ENCODE measurements around the gene RNPEP. TPM values are rescaled to one million over a fixed set of nuclear protein-coding genes. Genes with fewer than 3 reads are reported as not detected.
A peak's percentile ranks its signal among the peaks of the same experiment; 100 is the strongest.
"Not testable (repeated sequence)": the region's sequence is repeated elsewhere in the genome, so short reads cannot be mapped to it uniquely, and the experiment has no call there.

RNPEP gene
- polyA plus RNA-seq, 1 experiment: 89.0 TPM

DNA sequence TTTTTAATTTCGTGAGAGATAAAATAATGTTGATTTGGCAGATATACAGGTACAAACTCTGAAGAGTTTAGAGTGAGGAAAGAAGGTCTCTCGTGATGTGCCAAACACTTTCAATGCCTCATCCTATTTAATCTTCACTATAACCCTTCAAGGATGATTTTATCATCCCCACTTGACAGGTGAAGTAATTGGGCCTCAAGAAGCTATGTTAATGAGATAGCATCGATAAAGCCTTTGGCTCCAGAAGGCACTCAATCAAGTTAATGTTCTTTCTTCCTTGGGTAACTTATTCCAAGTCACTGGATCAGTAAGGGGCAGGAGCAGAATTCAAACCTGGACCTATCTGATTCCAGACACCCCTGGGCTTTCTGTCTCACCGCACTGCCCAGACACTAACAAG lies 43.3 kb upstream of the RNPEP start:
- Histone ChIP-seq H3K4me3 (ENCODE audit: low read depth, low read length) (no peak overlapping the region), H3K27ac (ENCODE audit: low read depth, low read length) (peak overlapping the region; percentile 92), H3K9me3 (ENCODE audit: control insufficient read depth, insufficient read depth, low read length) (no peaks in the 10 kb centered on the region), H3K27me3 (ENCODE audit: control insufficient read depth, insufficient read depth, low read length) (no peaks in the 10 kb centered on the region)
- DNase-seq (ENCODE audit: low read depth, low spot score): no peak
- ChIA-PET CTCF (interaction anchor here (0.7 to 2.1 kb wide), 3 partner anchors 11 to 468 kb away, joined by 4 to 9 read pairs (median 7); no protein-coding TSS in a partner anchor), POLR2A (interaction anchor here (0.5 to 2.7 kb wide), 4 partner anchors 17 to 43 kb away, joined by 6 to 15 read pairs (median 12); no protein-coding TSS in a partner anchor)
- TF ChIP-seq, protein P1, sequence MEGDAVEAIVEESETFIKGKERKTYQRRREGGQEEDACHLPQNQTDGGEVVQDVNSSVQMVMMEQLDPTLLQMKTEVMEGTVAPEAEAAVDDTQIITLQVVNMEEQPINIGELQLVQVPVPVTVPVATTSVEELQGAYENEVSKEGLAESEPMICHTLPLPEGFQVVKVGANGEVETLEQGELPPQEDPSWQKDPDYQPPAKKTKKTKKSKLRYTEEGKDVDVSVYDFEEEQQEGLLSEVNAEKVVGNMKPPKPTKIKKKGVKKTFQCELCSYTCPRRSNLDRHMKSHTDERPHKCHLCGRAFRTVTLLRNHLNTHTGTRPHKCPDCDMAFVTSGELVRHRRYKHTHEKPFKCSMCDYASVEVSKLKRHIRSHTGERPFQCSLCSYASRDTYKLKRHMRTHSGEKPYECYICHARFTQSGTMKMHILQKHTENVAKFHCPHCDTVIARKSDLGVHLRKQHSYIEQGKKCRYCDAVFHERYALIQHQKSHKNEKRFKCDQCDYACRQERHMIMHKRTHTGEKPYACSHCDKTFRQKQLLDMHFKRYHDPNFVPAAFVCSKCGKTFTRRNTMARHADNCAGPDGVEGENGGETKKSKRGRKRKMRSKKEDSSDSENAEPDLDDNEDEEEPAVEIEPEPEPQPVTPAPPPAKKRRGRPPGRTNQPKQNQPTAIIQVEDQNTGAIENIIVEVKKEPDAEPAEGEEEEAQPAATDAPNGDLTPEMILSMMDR (IDR thresholded peaks at IDR 0.05; ENCODE audit: low read depth, low read length): no peak

DNA sequence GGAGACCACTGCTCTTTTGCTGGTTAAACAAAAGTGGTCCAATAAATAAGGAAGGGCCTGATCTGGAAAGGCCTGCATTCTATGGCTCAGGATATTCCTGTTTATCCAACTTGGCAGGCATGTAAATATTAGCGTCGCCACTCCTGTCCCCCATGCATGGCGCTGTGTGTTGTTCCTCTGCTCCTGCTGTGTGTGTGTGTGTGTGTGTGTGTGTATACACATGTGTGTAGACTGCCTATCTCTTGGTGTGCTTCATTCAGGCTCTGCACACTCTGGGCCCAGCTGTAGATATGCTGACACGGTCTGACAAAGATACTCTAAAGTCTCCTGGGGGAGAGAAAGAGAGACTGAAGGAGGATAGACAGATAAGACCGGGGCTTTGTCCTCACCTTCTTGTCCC lies 42.9 kb upstream of the RNPEP start:
- CTCF ChIA-PET: interaction anchor here (0.7 to 1.7 kb wide), 2 partner anchors 11 to 467 kb away, joined by 4 to 7 read pairs; no protein-coding TSS in a partner anchor
- H3K9me3 ChIP-seq (ENCODE audit: control insufficient read depth, insufficient read depth, low read length): no peaks in the 10 kb centered on the region
- TF ChIP-seq, protein P1 (IDR thresholded peaks at IDR 0.05; ENCODE audit: low read depth, low read length): no peak
- POLR2A ChIA-PET: interaction anchor here (0.5 to 2.7 kb wide), 4 partner anchors 17 to 43 kb away, joined by 4 to 15 read pairs (median 8); partner anchors contain the start of gene RNPEP
- H3K4me3 ChIP-seq (ENCODE audit: low read depth, low read length): no peak overlapping the region
- no peaks in the 10 kb centered on the region for H3K27me3 ChIP-seq (ENCODE audit: control insufficient read depth, insufficient read depth, low read length)
- no peak for DNase-seq (ENCODE audit: low read depth, low spot score)
- peak overlapping the region; percentile 92 for H3K27ac ChIP-seq (ENCODE audit: low read depth, low read length)

DNA sequence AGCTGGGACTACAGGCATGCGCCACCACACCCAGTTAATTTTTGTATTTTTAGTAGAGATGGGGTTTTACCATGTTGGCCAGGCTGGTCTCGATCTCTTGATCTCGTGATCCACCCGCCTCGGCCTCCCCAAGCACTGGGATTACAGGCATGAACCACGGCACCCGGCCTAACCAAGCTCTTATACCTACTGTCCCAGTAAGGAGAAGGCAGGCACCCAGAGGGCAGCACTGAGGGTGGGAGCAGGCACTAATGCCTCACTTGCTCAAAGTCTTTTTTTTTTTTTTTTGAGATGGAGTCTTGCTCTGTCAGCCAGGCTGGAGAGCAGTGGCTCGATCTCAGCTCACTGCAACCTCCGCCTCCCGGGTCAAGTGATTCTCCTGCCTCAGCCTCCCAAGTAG lies 42.1 kb upstream of the RNPEP start:
- H3K9me3 ChIP-seq (ENCODE audit: control insufficient read depth, insufficient read depth, low read length); H3K27me3 ChIP-seq (ENCODE audit: control insufficient read depth, insufficient read depth, low read length); DNase-seq (ENCODE audit: low read depth, low spot score); H3K4me3 ChIP-seq (ENCODE audit: low read depth, low read length); H3K27ac ChIP-seq (ENCODE audit: low read depth, low read length): not testable (repeated sequence)
- ChIA-PET POLR2A (interaction anchor here (0.7 kb wide), 1 partner anchor 29 kb away, joined by 3 read pairs; no protein-coding TSS in a partner anchor), CTCF (interaction anchor here (0.7 to 7.0 kb wide), 2 partner anchors 44 to 54 kb away, joined by 3 to 90 read pairs; no protein-coding TSS in a partner anchor)

DNA sequence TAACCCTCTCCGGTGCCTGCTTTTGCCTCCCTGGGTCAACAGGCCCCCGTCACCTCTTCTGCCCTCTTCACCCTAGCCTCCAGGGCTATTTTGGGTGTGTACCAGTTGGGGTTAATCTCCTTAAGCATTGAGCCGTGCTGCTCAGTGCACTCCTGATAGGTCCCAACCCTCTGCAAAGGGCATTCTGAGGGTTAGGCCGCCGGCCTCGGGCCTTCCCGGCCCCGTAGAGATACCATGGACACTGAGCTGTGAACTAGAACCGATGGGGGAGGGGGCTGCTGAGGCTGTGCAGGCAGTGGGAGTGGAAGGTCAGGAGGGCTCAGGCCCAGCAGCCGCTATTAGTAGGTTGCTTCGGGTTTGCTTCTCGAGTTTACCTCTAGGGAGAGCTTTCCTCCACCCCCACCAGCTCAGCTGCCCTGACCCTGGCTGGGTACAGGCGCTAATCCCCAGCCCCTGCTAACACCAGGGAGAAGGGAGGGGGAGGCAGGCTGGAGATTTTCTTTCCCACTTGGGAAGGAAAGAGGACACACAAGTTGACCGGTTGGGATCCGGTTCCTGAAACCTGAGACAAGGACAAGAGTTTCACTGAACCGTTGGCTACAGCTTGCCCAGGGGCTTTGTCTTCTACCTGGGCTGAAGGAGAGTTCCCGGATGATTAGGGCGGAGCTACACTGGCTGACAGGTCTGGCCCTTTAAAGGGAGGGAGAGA lies 40.9 kb upstream of the RNPEP start:
- CTCF ChIA-PET: interaction anchor here (7.0 kb wide), 1 partner anchor 45 kb away, joined by 90 read pairs; no protein-coding TSS in a partner anchor
- TF ChIP-seq, protein P1 (IDR thresholded peaks at IDR 0.05; ENCODE audit: low read depth, low read length): no peak
- Histone ChIP-seq H3K9me3 (ENCODE audit: control insufficient read depth, insufficient read depth, low read length) (no peaks in the 10 kb centered on the region), H3K27me3 (ENCODE audit: control insufficient read depth, insufficient read depth, low read length) (no peaks in the 10 kb centered on the region), H3K4me3 (ENCODE audit: low read depth, low read length) (peak overlapping the region; percentile 13), H3K27ac (ENCODE audit: low read depth, low read length) (peak overlapping the region; percentile 0)
- POLR2A ChIA-PET: interaction anchor here (0.7 to 1.3 kb wide), 3 partner anchors 12 to 37 kb away, joined by 3 read pairs; partner anchors contain the start of gene TIMM17A
- DNase-seq (ENCODE audit: low read depth, low spot score): no peak

DNA sequence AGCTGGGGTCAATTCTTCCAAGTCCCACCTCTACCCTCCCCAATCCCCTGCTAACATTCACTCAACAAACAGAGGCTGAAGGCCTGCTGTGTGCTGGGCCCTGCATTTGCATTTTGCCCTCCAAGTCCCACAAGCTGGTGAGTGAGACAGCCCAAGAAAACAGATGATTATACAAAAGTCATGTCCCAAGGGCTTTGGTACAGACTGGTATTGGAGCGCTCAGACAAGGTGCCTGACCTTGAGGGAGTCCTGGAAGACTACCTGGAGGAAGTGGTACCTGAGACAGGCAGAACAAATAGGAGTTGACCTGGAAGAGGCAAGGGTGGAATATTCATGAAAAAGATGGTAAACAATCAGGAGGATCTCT lies 40.3 kb upstream of the RNPEP start:
- Histone ChIP-seq H3K27ac (ENCODE audit: low read depth, low read length) (peak overlapping the region; percentile 0), H3K27me3 (ENCODE audit: control insufficient read depth, insufficient read depth, low read length) (no peaks in the 10 kb centered on the region), H3K4me3 (ENCODE audit: low read depth, low read length) (no peak overlapping the region), H3K9me3 (ENCODE audit: control insufficient read depth, insufficient read depth, low read length) (no peaks in the 10 kb centered on the region)
- ChIA-PET POLR2A (interaction anchor here (1.0 to 1.3 kb wide), 2 partner anchors 13 to 38 kb away, joined by 3 read pairs; partner anchors contain the start of gene TIMM17A), CTCF (interaction anchor here (7.0 kb wide), 1 partner anchor 46 kb away, joined by 90 read pairs; no protein-coding TSS in a partner anchor)
- TF ChIP-seq, protein P1 (IDR thresholded peaks at IDR 0.05; ENCODE audit: low read depth, low read length): no peak
- no peak for DNase-seq (ENCODE audit: low read depth, low spot score)

Data from AG04450 (cell line).